IMR-90 (cell line): ENCODE results near the gene GRAMD1B.

Experiments
- POLR2A ChIP-seq: IDR thresholded peaks from 2 replicates; pipeline ENCODE4 v1.6.1; 2012; ENCODE audit warnings: mild to moderate bottlenecking, low read depth, low read length
- TF ChIP-seq, protein P1 (sequence below): conservative IDR thresholded peaks from 2 replicates; pipeline ENCODE4 v1.5.1; 2012; ENCODE audit warnings: mild to moderate bottlenecking, low read depth, low read length, improper control_type of control experiment

DNA sequence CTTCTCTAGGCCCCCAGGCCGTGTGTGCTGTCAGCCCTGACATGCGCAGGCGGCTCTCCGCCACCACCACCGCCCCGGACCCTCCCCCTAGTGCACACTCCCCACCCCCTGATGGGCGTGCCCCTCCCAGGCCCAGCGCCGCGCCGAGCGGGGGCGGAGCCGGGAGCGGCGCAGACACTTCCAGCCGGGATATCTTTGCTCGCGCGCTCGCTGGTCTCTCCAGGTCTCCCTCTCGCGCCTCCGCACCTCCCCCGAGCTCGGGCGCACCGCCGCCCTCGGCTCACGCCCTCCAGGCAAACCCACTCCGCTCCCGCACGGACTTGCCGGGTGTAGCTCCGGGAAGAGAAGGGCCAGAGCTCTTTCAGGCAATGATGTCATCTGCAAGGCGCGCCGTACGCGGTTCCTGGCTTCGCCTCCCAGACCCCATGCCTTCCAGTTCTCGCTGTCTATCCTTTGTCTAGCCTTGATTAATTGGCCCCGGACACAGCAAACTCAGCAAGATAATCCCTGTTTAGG, 224.6 kb downstream of the GRAMD1B start, which contains the start of gene SCN3B:
- TF ChIP-seq, protein P1, sequence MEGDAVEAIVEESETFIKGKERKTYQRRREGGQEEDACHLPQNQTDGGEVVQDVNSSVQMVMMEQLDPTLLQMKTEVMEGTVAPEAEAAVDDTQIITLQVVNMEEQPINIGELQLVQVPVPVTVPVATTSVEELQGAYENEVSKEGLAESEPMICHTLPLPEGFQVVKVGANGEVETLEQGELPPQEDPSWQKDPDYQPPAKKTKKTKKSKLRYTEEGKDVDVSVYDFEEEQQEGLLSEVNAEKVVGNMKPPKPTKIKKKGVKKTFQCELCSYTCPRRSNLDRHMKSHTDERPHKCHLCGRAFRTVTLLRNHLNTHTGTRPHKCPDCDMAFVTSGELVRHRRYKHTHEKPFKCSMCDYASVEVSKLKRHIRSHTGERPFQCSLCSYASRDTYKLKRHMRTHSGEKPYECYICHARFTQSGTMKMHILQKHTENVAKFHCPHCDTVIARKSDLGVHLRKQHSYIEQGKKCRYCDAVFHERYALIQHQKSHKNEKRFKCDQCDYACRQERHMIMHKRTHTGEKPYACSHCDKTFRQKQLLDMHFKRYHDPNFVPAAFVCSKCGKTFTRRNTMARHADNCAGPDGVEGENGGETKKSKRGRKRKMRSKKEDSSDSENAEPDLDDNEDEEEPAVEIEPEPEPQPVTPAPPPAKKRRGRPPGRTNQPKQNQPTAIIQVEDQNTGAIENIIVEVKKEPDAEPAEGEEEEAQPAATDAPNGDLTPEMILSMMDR, result no peak
- no peak for TF ChIP-seq POLR2A
